Measurements from ENCODE around the gene HSPA12A.

- no peak for TF ChIP-seq CTCF (CRISPR knock-in tag; IDR thresholded peaks at IDR 0.05)
- no peak for TF ChIP-seq POLR2A (IDR thresholded peaks at IDR 0.05; ENCODE audit: insufficient read depth in 1 of 2, low read depth in 2 of 2, low read length in 2 of 2)
- TF ChIP-seq KLF16 (CRISPR knock-in tag; IDR thresholded peaks at IDR 0.05) = no peak
Observed at GRCh38 chr10:116683821-116684220, 58.5 kb downstream of the HSPA12A start.
